Measurements from ENCODE around the gene FHL5.

DNA sequence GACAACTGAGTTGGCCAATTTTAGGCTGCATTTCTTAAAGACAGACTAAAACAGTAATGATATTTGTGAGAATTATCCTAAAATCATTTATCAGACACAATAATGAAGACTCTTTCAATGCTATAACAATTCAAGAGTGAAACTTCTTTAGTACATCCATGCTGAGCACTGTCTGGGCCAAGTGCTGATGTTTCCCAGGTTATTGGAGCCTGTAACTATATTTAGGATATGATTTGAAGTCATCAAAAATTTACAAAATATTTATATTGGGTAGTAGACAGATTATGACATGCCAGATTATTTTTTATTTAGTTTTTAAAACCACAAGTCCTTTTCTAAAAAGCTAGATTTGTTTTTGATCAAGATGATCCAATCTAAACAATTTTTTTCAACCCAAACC lies 45.1 kb downstream of the FHL5 start:
- TF ChIP-seq, protein P1, sequence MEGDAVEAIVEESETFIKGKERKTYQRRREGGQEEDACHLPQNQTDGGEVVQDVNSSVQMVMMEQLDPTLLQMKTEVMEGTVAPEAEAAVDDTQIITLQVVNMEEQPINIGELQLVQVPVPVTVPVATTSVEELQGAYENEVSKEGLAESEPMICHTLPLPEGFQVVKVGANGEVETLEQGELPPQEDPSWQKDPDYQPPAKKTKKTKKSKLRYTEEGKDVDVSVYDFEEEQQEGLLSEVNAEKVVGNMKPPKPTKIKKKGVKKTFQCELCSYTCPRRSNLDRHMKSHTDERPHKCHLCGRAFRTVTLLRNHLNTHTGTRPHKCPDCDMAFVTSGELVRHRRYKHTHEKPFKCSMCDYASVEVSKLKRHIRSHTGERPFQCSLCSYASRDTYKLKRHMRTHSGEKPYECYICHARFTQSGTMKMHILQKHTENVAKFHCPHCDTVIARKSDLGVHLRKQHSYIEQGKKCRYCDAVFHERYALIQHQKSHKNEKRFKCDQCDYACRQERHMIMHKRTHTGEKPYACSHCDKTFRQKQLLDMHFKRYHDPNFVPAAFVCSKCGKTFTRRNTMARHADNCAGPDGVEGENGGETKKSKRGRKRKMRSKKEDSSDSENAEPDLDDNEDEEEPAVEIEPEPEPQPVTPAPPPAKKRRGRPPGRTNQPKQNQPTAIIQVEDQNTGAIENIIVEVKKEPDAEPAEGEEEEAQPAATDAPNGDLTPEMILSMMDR (conservative IDR thresholded peaks at IDR 0.05; ENCODE audit: low read depth, low read length) = no peak
- TF ChIP-seq EZH2phosphoT487 (IDR thresholded peaks at IDR 0.05; ENCODE audit: borderline replicate concordance, low read length) = no peak
